ENCODE measurements around the gene PIP5K1A.
A peak's percentile ranks its signal among the peaks of the same experiment; 100 is the strongest.
"Not testable (repeated sequence)": the region's sequence is repeated elsewhere in the genome, so short reads cannot be mapped to it uniquely, and the experiment has no call there.

PIP5K1A gene

DNA sequence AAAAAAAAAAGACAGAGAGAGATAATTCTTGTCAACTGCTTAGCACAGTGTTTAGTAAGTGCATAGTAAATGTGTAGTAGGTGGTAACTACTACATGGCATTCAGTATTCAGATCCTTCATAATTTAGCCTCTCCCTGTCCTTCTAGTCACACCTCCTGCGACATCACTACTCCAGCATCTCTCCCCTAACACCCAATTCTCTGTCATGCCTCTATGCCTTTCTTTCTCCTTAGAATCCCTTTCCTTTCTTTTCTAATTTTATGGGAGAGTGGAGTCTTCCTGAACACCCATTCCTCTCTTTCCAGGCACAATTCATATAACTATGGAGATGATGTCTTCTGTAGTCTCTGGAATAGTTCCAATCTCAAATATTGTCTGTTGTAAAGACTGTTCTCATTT is 4.5 kb upstream of the PIP5K1A start:
- no peak overlapping the region for H3K4me3 ChIP-seq (ENCODE audit: low read length)
- no peaks in the 10 kb centered on the region for H3K36me3 ChIP-seq (ENCODE audit: insufficient read depth, low read depth, low read length)
- H3K27ac ChIP-seq (ENCODE audit: low read length): no peak overlapping the region
- no peaks in the 10 kb centered on the region for H3K9me3 ChIP-seq (ENCODE audit: insufficient read depth, low read depth, low read length)
- H3K27me3 ChIP-seq (ENCODE audit: insufficient read depth, low read length): no peaks in the 10 kb centered on the region
- H3K4me1 ChIP-seq (ENCODE audit: insufficient read depth, low read length): no peaks in the 10 kb centered on the region; the same call in 1 of the 2 replicates
- no peak overlapping the region for H3K9ac ChIP-seq (ENCODE audit: low read depth, low read length)

DNA sequence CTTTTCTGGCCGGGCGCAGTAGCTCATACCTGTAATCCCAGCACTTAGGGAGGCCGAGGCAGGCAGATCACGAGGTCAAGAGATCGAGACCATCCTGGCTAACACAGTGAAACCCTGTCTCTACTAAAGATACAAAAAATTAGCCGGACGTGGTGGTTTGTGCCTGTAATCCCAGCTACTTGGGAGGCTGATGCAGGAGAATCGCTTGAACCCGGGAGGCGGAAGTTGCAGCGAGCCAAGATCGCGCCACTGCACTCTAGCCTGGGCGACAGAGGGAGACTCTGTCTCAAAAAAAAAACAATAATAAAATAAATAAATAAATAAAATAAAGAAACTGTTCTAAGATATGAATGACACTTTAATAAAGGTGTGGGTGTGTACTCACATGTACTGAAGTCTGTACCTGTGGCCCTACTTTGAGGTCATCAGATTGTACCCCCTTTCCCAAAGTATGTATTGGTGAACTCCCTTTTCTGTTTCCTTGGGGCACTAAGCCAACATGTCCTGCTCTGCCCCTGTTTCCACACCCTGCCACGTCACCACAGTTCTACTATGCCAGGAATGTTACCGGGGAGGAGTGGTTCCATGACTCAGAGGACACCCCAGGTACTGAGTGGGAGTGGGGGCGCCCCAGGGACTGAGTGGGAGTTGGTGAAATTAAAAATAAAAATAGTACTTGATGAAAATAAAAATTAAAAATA is 3.3 kb upstream of the PIP5K1A start:
- not testable (repeated sequence) for H3K36me3 ChIP-seq (ENCODE audit: insufficient read depth, low read depth, low read length); H3K9ac ChIP-seq (ENCODE audit: low read depth, low read length); H3K4me3 ChIP-seq (ENCODE audit: low read length); H3K4me1 ChIP-seq (ENCODE audit: insufficient read depth, low read length); H3K27me3 ChIP-seq (ENCODE audit: insufficient read depth, low read length); H3K27ac ChIP-seq (ENCODE audit: low read length); H3K9me3 ChIP-seq (ENCODE audit: insufficient read depth, low read depth, low read length)

DNA sequence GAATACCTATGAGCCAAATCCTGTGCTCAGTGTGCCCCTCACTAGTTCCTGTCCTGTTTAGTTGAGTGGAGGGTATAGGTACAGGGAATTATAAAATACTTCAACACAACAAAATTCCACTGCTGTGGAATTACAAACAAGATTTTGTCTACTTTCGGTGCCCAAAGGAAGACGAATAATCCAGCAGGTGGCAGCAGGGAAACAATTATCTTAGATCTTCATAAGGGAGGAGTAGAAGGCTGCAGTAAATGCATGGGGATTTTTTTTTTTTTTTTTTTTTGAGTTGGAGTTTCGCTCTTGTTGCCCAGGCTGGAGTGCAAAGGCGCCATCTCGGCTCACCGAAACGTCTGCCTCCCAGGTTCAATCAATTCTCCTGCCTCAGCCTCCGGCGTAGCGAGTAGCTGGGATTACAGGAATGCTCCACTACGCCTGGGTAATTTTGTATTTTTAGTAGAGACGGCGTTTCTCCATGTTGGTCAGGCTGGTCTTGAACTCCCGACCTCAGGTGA is 2.0 kb upstream of the PIP5K1A start:
- no peaks in the 10 kb centered on the region for H3K9me3 ChIP-seq (ENCODE audit: insufficient read depth, low read depth, low read length)
- no peaks in the 10 kb centered on the region for H3K36me3 ChIP-seq (ENCODE audit: insufficient read depth, low read depth, low read length)
- H3K27me3 ChIP-seq (ENCODE audit: insufficient read depth, low read length): no peaks in the 10 kb centered on the region
- H3K4me1 ChIP-seq (ENCODE audit: insufficient read depth, low read length): no peaks in the 10 kb centered on the region; the same call in 1 of the 2 replicates
- H3K9ac ChIP-seq (ENCODE audit: low read depth, low read length): no peak overlapping the region
- H3K27ac ChIP-seq (ENCODE audit: low read length): no peak overlapping the region
- no peak overlapping the region for H3K4me3 ChIP-seq (ENCODE audit: low read length)

DNA sequence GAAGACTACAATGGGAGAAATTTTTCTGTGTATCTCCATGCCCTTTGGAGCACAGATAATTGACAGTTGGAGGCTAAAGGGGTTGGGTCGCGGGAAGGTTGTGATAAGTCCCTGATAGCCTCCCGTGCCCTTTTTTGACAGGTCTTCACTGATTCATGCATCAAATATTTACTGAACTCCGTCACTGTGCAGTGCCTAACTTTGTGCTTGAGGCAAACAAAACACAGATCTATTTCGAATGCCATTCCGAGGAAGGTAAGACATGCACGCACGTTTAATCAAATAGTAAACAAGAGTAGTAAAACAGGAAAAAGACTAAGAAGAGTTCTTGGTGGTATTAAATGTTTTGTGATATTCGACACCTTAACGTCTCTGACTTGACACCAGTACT is 494 bp upstream of the PIP5K1A start:
- H3K27ac ChIP-seq (ENCODE audit: low read length): peak overlapping the region; percentile 94
- H3K27me3 ChIP-seq (ENCODE audit: insufficient read depth, low read length): no peaks in the 10 kb centered on the region
- H3K4me1 ChIP-seq (ENCODE audit: insufficient read depth, low read length): no peaks in the 10 kb centered on the region; the same call in 1 of the 2 replicates
- H3K36me3 ChIP-seq (ENCODE audit: insufficient read depth, low read depth, low read length): peaks cover 11% of the 10 kb centered on the region; the same call in 1 of the 2 replicates
- peak overlapping the region; percentile 98; the same call in 1 of the 2 replicates for H3K9ac ChIP-seq (ENCODE audit: low read depth, low read length)
- peak overlapping the region; percentile 97 for H3K4me3 ChIP-seq (ENCODE audit: low read length)
- H3K9me3 ChIP-seq (ENCODE audit: insufficient read depth, low read depth, low read length): no peaks in the 10 kb centered on the region

DNA sequence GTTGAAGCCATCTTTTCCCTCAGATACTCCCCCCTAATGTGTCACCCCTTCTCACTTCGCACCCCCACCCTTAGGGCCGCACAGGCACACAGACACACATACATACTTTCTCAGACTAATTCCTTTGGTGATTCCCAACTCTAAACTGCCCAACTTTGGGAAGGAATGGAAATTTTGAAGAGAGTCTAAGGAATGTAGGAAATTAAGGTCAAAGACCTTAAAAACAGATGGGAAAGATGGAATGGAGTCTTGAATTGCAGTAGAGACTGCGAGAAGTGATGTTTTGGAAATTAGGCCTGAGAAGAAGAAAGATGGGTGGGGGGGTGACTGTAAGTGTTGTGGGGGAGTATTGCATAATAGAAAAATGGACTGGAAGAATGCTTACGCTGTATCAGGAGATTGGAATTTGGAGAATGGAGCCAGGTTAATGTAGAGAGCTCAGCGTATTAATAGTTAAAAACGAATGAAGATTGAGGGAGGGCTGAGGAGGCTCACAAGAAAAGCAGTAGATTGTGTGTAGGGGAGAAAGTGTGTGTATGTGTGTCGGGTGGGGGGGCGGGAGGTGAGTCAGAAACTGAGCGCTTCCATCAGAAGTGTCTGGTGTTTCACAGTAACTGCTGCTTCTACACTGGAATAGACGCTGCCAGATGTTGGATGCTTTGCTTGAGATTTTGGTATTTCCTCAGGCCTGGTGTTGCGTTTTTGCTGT is 1.7 kb downstream of the PIP5K1A start:
- Histone ChIP-seq H3K27ac (ENCODE audit: low read length) (no peak overlapping the region), H3K9ac (ENCODE audit: low read depth, low read length) (peak overlapping the region; percentile 98), H3K4me1 (ENCODE audit: insufficient read depth, low read length) (no peaks in the 10 kb centered on the region; the same call in 1 of the 2 replicates), H3K4me3 (ENCODE audit: low read length) (peak overlapping the region; percentile 97), H3K36me3 (ENCODE audit: insufficient read depth, low read depth, low read length) (peaks cover 33% of the 10 kb centered on the region; the same call in 1 of the 2 replicates), H3K27me3 (ENCODE audit: insufficient read depth, low read length) (no peaks in the 10 kb centered on the region), H3K9me3 (ENCODE audit: insufficient read depth, low read depth, low read length) (no peaks in the 10 kb centered on the region)

DNA sequence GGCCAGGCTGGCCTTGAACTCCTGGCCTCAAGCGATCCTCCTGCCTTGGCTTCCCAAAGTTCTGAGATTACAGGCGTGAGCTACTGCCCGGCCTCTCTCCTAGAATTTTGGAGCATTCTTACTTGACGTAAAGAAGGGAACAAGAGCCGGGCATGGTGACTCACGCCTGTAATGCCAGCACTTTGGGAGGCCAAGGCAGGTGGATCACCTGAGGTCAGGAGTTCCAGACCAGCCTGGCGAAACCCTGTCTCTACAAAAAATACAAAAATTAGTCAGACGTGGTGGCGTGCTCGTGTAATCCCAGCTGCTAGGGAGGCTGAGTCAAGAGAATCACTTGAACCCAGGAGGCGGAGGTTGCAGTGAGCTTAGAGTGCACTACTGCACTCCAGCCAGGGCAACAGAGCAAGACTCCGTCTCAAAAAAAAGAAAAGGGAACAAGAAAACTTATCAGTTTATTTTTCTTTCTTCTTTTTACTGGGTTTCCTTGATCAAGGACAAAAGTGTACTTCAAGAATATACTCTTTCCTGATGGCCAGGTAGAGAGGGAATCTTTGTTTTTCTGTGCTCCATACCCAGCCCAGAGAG is 7.1 kb downstream of the PIP5K1A start:
- not testable (repeated sequence) for H3K4me1 ChIP-seq (ENCODE audit: insufficient read depth, low read length); H3K9ac ChIP-seq (ENCODE audit: low read depth, low read length); H3K4me3 ChIP-seq (ENCODE audit: low read length); H3K27ac ChIP-seq (ENCODE audit: low read length); H3K9me3 ChIP-seq (ENCODE audit: insufficient read depth, low read depth, low read length); H3K27me3 ChIP-seq (ENCODE audit: insufficient read depth, low read length)
- peaks cover 73% of the 10 kb centered on the region for H3K36me3 ChIP-seq (ENCODE audit: insufficient read depth, low read depth, low read length)

DNA sequence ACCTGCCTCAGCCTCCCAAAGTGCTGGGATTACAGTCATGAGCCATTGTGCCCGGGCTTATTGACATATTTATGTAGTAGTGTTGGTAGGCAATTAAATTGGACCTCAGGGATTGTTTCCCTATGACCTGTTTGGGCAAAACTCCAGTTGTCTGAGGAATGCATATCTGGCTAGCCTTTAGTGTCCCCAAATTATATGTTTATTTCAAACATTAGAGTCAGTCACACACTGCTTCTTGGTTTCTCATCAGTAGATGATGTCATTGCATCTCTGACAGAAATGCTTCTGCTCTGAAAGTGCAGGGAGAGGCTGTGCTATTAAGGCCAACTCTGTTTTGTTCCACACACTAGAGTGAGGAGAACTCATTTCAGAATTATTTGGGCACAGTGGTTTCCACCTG is 12.5 kb downstream of the PIP5K1A start:
- peaks cover 70% of the 10 kb centered on the region for H3K36me3 ChIP-seq (ENCODE audit: insufficient read depth, low read depth, low read length)

DNA sequence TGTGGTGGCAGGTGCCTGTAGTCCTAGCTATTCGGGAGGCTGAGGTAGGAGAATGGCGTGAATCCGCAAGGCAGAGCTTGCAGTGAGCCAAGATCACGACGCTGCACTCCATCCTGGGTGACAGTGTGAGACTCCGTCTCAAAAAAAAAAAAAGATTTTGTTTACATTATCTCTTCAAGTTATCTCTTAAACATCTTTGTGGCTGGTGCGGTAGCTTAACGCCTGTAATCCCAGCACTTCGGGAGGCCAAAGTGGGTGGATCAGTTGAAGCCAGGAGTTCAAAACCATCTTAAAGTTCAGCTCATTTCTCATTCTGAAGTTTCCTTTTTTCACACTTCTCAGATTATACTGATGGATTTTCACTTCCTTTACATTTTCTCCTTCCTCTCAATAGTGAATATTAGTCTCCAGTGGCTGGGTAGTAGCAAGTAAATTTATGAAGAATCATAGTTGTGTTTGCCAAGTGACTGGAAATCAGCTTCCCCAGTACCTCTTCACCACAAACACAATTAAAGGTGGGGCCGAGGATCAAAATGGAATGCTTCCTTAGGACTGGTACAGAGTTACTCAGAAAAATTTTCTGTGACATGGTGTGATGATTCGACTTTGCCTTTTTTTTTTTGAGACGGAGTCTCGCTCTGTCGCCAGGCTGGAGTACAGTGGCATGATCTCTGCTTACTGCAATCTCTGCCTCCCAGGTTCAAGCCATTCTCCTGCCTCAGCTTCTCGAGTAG is 13.8 kb downstream of the PIP5K1A start:
- Histone ChIP-seq H3K4me1 (ENCODE audit: insufficient read depth, low read length) (no peaks in the 10 kb centered on the region), H3K9ac (ENCODE audit: low read depth, low read length) (no peak overlapping the region), H3K27me3 (ENCODE audit: insufficient read depth, low read length) (no peaks in the 10 kb centered on the region), H3K9me3 (ENCODE audit: insufficient read depth, low read depth, low read length) (no peaks in the 10 kb centered on the region), H3K27ac (ENCODE audit: low read length) (no peak overlapping the region), H3K36me3 (ENCODE audit: insufficient read depth, low read depth, low read length) (peaks cover 58% of the 10 kb centered on the region), H3K4me3 (ENCODE audit: low read length) (no peak overlapping the region)

More for the DNA sequence above, 12.5 kb downstream of the PIP5K1A start:
- H3K27me3 ChIP-seq (ENCODE audit: insufficient read depth, low read length): no peaks in the 10 kb centered on the region
- H3K9me3 ChIP-seq (ENCODE audit: insufficient read depth, low read depth, low read length): no peaks in the 10 kb centered on the region
- H3K4me3 ChIP-seq (ENCODE audit: low read length): no peak overlapping the region
- no peak overlapping the region for H3K9ac ChIP-seq (ENCODE audit: low read depth, low read length)
- H3K27ac ChIP-seq (ENCODE audit: low read length): no peak overlapping the region
- H3K4me1 ChIP-seq (ENCODE audit: insufficient read depth, low read length): no peaks in the 10 kb centered on the region

DNA sequence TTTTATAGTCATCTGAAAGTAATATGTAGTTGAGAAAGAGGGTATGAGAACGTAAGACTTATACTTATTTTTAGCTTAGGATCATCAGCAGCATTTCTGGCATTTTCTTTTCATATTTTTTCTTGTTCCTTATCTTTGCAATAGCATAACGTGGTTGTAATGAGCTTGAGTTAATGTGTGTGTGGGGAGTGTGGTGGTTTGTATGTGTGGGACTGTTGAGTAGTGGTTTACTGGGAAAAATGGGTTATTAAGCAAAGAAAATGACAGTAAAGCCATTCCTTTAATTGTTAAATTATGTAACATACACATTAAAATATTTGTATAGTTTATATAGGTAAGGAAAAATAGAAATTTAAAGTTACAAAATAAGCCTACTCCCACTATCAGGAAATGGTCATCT is 15.2 kb downstream of the PIP5K1A start:
- H3K36me3 ChIP-seq (ENCODE audit: insufficient read depth, low read depth, low read length): peaks cover 52% of the 10 kb centered on the region
- no peaks in the 10 kb centered on the region for H3K9me3 ChIP-seq (ENCODE audit: insufficient read depth, low read depth, low read length)
- no peak overlapping the region for H3K4me3 ChIP-seq (ENCODE audit: low read length)
- H3K27ac ChIP-seq (ENCODE audit: low read length): no peak overlapping the region
- H3K9ac ChIP-seq (ENCODE audit: low read depth, low read length): no peak overlapping the region
- H3K4me1 ChIP-seq (ENCODE audit: insufficient read depth, low read length): no peaks in the 10 kb centered on the region
- H3K27me3 ChIP-seq (ENCODE audit: insufficient read depth, low read length): no peaks in the 10 kb centered on the region

DNA sequence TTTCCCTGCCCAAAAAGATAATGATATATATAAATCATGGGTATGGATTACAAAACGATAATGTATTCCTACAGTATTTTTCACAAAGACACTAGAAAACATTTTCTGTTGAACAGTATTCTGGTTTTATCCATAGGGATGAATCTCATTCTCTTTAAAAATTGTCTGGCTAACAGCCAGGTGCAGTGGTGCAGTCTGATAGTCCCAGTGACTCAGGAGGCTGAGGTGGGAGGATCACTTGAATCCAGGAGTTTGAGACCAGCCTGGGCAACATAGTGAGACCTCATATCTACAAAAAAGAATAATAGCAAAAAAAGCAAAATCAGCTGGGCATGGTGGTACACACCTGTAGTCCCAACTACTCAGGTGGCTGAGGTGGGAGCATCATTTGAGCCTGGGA is 23.3 kb downstream of the PIP5K1A start:
- H3K9ac ChIP-seq (ENCODE audit: low read depth, low read length): no peak overlapping the region
- H3K4me1 ChIP-seq (ENCODE audit: insufficient read depth, low read length): no peaks in the 10 kb centered on the region
- H3K27ac ChIP-seq (ENCODE audit: low read length): no peak overlapping the region
- H3K27me3 ChIP-seq (ENCODE audit: insufficient read depth, low read length): no peaks in the 10 kb centered on the region
- no peak overlapping the region for H3K4me3 ChIP-seq (ENCODE audit: low read length)
- no peaks in the 10 kb centered on the region for H3K9me3 ChIP-seq (ENCODE audit: insufficient read depth, low read depth, low read length)
- peaks cover 43% of the 10 kb centered on the region for H3K36me3 ChIP-seq (ENCODE audit: insufficient read depth, low read depth, low read length)

DNA sequence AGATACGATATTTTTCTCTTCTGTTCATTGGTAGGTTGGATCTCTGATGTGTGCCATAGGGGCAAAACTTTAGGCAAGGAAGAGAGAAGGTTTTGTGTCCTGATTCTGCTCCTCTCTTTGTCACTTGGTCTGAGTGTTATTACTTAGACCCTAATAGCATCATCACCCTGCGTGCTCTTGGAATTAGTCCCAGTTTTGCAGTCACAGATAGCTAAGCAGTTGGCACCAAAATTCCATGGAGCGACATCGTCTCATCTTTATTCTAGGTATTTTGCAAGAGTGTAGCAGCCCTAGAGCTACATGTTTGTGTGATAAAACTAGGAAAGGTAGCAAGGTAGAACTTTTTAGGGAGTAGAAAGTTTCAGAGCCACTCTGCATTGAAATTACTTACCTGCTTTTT is 23.8 kb downstream of the PIP5K1A start:
- no peaks in the 10 kb centered on the region for H3K27me3 ChIP-seq (ENCODE audit: insufficient read depth, low read length)
- H3K9me3 ChIP-seq (ENCODE audit: insufficient read depth, low read depth, low read length): no peaks in the 10 kb centered on the region
- H3K27ac ChIP-seq (ENCODE audit: low read length): no peak overlapping the region
- peaks cover 48% of the 10 kb centered on the region for H3K36me3 ChIP-seq (ENCODE audit: insufficient read depth, low read depth, low read length)
- no peaks in the 10 kb centered on the region for H3K4me1 ChIP-seq (ENCODE audit: insufficient read depth, low read length)
- no peak overlapping the region for H3K9ac ChIP-seq (ENCODE audit: low read depth, low read length)
- no peak overlapping the region for H3K4me3 ChIP-seq (ENCODE audit: low read length)

All from iPS-20b (cell line).